Suprapubic skin (tissue), 4 donors: Measurements from ENCODE around the gene NCMAP. TPM values are rescaled to one million over a fixed set of nuclear protein-coding genes. Genes with fewer than 3 reads are reported as not detected.

Source experiments
- DNase-seq, 2 donors: peaks; one replicate each; pipeline ENCODE4 v3.0.0-alpha.2; 2019; ENCODE audit warnings: low spot score in 2 of 2
- H3K27ac ChIP-seq: fragments of 200-600 bp; sonication (generic); one replicate; pipeline ENCODE4 v1.5.1; 2019
- H3K27me3 ChIP-seq: fragments of 200-600 bp; sonication (generic); one replicate; pipeline ENCODE4 v1.5.1; 2019
- H3K36me3 ChIP-seq: fragments of 200-600 bp; sonication (generic); one replicate; pipeline ENCODE4 v1.5.1; 2019
- H3K4me1 ChIP-seq: fragments of 200-600 bp; sonication (generic); one replicate; pipeline ENCODE4 v1.5.1; 2019
- H3K4me3 ChIP-seq: fragments of 200-600 bp; sonication (generic); one replicate; pipeline ENCODE4 v1.5.1; 2019; ENCODE audit warnings: mild to moderate bottlenecking
- H3K9me3 ChIP-seq: fragments of 200-600 bp; sonication (generic); one replicate; pipeline ENCODE4 v1.5.1; 2019
- EP300 ChIP-seq: sonication (generic); formaldehyde crosslinking; IDR thresholded peaks from one replicate; pipeline ENCODE4 v1.6.1; 2017; ENCODE audit warnings: antibody characterized with exemption
- POLR2A ChIP-seq, 2 donors: fragments of 450-650 bp; IDR thresholded peaks; one replicate each; pipeline ENCODE4 v1.6.1; 2017; ENCODE audit warnings: antibody characterized with exemption in 2 of 2, mild to moderate bottlenecking in 2 of 2, moderate library complexity in 2 of 2
- POLR2AphosphoS5 ChIP-seq, 3 donors: sonication (generic); formaldehyde crosslinking; IDR thresholded peaks; one replicate each; pipeline ENCODE4 v1.6.1; 2017; ENCODE audit warnings: antibody characterized with exemption in 3 of 3
- WGBS: methylation state at CpG from one replicate; pipeline ENCODE4 v1.1.5; 2018; 5-methylcytosine and 5-hydroxymethylcytosine counted together
- total RNA-seq, 4 donors: library from RNA; depleted of rRNA; stranded (reverse); fragments of >200 nt; gene quantifications; one replicate each; pipeline ENCODE4 v1.1.0, GENCODE V29; 2016
- TF ChIP-seq, protein P1 (sequence below), 2 donors: fragments of 200-600 bp in 1 of 2; fragments of 450-650 bp in 1 of 2; sonication (generic) in 1 of 2; IDR thresholded peaks; one replicate each; pipeline ENCODE4 v1.5.1; 2016 to 2019; ENCODE audit warnings: antibody characterized with exemption in 2 of 2, mild to moderate bottlenecking in 1 of 2, moderate library complexity in 1 of 2

The NCMAP gene
- total RNA-seq, 4 donors from 2014 or later = 0.24 to 1.1 (median 0.34) TPM; not detected in 1

DNA sequence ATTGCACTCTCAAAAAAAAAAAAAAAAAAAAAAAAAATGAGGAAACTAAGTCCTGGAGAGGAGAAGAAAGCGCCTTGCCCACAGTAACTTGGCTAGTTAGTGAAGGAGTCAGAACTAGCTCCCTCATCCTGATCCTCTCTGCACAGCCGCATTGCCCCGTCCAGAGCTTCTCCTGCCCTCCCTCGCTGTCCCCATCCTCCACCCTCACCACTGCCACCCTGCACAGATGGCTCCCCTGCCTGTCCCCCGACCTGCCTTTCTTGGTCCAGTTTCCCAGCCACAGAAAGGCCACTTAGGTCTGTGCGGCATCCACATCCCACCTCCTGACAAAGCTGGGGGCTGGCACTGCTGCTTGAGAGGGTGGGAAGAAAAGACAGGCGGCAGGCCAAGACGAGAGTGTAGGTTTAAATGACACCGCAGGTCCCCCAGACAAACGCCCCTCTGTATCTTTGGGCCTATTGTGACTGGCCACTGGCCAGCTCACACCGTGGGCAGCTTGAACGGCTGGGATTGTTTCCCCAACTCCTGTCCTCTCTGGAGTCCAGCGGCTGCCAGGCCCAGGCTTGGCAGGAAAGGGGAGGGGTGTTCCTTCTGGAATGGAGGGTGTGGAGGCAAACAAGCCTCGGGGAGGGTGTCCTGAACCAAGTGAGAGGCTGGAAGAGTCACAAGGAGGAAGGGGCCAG, 20.2 kb downstream of the NCMAP start:
- Histone ChIP-seq H3K4me1 (no peaks in the 10 kb centered on the region), H3K27ac (no peak overlapping the region), H3K27me3 (no peaks in the 10 kb centered on the region), H3K4me3 (no peak overlapping the region), H3K9me3 (no peaks in the 10 kb centered on the region), H3K36me3 (no peaks in the 10 kb centered on the region)
- TF ChIP-seq, protein P1, sequence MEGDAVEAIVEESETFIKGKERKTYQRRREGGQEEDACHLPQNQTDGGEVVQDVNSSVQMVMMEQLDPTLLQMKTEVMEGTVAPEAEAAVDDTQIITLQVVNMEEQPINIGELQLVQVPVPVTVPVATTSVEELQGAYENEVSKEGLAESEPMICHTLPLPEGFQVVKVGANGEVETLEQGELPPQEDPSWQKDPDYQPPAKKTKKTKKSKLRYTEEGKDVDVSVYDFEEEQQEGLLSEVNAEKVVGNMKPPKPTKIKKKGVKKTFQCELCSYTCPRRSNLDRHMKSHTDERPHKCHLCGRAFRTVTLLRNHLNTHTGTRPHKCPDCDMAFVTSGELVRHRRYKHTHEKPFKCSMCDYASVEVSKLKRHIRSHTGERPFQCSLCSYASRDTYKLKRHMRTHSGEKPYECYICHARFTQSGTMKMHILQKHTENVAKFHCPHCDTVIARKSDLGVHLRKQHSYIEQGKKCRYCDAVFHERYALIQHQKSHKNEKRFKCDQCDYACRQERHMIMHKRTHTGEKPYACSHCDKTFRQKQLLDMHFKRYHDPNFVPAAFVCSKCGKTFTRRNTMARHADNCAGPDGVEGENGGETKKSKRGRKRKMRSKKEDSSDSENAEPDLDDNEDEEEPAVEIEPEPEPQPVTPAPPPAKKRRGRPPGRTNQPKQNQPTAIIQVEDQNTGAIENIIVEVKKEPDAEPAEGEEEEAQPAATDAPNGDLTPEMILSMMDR (IDR thresholded peaks at IDR 0.05) = no peak
- TF ChIP-seq EP300 = no peak
- no peak for TF ChIP-seq POLR2A (IDR thresholded peaks at IDR 0.05)
- no peak for DNase-seq
- WGBS = 69% methylated on average over 14 of the region's 14 CpGs

- no peaks in the 10 kb centered on the region for H3K9me3 ChIP-seq
- no peak overlapping the region for H3K27ac ChIP-seq
- no peaks in the 10 kb centered on the region for H3K4me1 ChIP-seq
- TF ChIP-seq POLR2AphosphoS5 (IDR thresholded peaks at IDR 0.05) (no peak), POLR2A (IDR thresholded peaks at IDR 0.05) (no peak), EP300 (no peak)
- TF ChIP-seq, protein P1 (IDR thresholded peaks at IDR 0.05) = no peak
- DNase-seq = no peak
- 98% methylated on average over 7 of the region's 7 CpGs for WGBS
- no peaks in the 10 kb centered on the region for H3K27me3 ChIP-seq
- H3K36me3 ChIP-seq = no peaks in the 10 kb centered on the region
- H3K4me3 ChIP-seq = no peak overlapping the region
Observed at GRCh38 chr1:24578846-24579245, 23.0 kb downstream of the NCMAP start.

- DNase-seq = no peak
- Histone ChIP-seq H3K27ac (no peak overlapping the region), H3K4me3 (no peak overlapping the region), H3K36me3 (no peaks in the 10 kb centered on the region), H3K27me3 (peaks cover 4% of the 10 kb centered on the region), H3K4me1 (no peaks in the 10 kb centered on the region), H3K9me3 (no peaks in the 10 kb centered on the region)
- TF ChIP-seq, protein P1 (IDR thresholded peaks at IDR 0.05) = no peak
- TF ChIP-seq POLR2AphosphoS5 (IDR thresholded peaks at IDR 0.05) = no peak
- TF ChIP-seq EP300 = no peak
- TF ChIP-seq POLR2A (IDR thresholded peaks at IDR 0.05) = no peak
- 87% methylated on average over 10 of the region's 10 CpGs for WGBS
Observed at GRCh38 chr1:24580756-24581155, 24.9 kb downstream of the NCMAP start.

DNA sequence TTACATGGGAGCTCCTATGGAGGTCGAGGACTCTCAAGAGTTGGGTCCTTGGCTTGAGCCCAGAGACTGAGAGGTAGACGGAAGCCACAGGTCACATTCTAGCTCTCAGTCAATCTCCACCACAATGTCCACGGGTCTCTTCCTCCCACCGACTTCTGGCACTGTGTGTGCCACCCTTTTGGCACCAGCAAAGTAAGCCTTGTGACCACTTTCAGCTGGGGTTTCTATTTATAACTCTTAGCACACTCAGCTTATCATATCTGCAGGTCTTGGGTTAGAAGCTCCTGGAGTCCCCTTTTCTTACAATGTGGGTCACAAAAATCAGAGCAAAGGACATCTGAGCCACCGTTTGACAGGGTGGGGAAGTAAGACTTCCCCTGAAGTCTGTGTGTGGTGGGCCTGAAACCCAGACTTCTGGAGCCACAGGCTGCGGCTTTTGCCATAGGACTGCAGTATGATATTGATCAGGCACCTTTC, 28.3 kb downstream of the NCMAP start:
- Histone ChIP-seq H3K36me3 (no peaks in the 10 kb centered on the region), H3K9me3 (no peaks in the 10 kb centered on the region), H3K27ac (no peak overlapping the region), H3K4me3 (no peak overlapping the region), H3K4me1 (no peaks in the 10 kb centered on the region), H3K27me3 (peaks cover 7% of the 10 kb centered on the region)
- DNase-seq = no peak
- TF ChIP-seq POLR2AphosphoS5 (IDR thresholded peaks at IDR 0.05) (no peak), POLR2A (IDR thresholded peaks at IDR 0.05) (no peak), EP300 (no peak)
- TF ChIP-seq, protein P1 (IDR thresholded peaks at IDR 0.05) = no peak
- WGBS = 62% methylated on average over 5 of the region's 6 CpGs

GRCh38 chr1:24586119-24586518, 30.2 kb downstream of the NCMAP start:
- no peaks in the 10 kb centered on the region for H3K36me3 ChIP-seq
- no peak overlapping the region for H3K27ac ChIP-seq
- H3K4me1 ChIP-seq = no peaks in the 10 kb centered on the region
- H3K9me3 ChIP-seq = no peaks in the 10 kb centered on the region
- H3K27me3 ChIP-seq = peaks cover 8% of the 10 kb centered on the region
- no peak for DNase-seq
- H3K4me3 ChIP-seq = no peak overlapping the region
- 90% methylated on average over 10 of the region's 10 CpGs for WGBS
- TF ChIP-seq POLR2AphosphoS5 (IDR thresholded peaks at IDR 0.05) (no peak), POLR2A (IDR thresholded peaks at IDR 0.05) (no peak), EP300 (no peak)
- TF ChIP-seq, protein P1 (IDR thresholded peaks at IDR 0.05) = no peak
